Lung (tissue), 12 donors: ENCODE results near the gene GAB2. TPM values are rescaled to one million over a fixed set of nuclear protein-coding genes. Genes with fewer than 3 reads are reported as not detected.

Experiments used
- ATAC-seq: fragments of 200-7000 bp; cut with Tn5 transposase; one replicate; pipeline ENCODE4 v1.9.1; 2020; ENCODE audit warnings: moderate number of reproducible peaks; ENCODE audit not compliant: insufficient read depth, low FRiP score
- DNase-seq, 3 donors: peaks; one replicate each; pipeline ENCODE4 v3.0.0-alpha.2; 2013 to 2017
- H3K27ac ChIP-seq, 2 donors: one replicate each; pipeline ENCODE4 v1.5.1; 2013; ENCODE audit warnings: mild to moderate bottlenecking in 2 of 2, moderate library complexity in 2 of 2, control low read depth in 1 of 2, inconsistent platforms in 1 of 2, low read depth in 1 of 2, low read length in 1 of 2
- H3K27me3 ChIP-seq, 3 donors: one replicate each; pipeline ENCODE4 v1.5.1; 2013; ENCODE audit warnings: low read length in 2 of 3; ENCODE audit not compliant: control insufficient read depth in 3 of 3, insufficient read depth in 3 of 3
- H3K36me3 ChIP-seq, 4 donors: one replicate each; pipeline ENCODE4 v1.5.1; 2013; ENCODE audit warnings: low read length in 4 of 4, mild to moderate bottlenecking in 1 of 4, moderate library complexity in 1 of 4; ENCODE audit not compliant: control insufficient read depth in 4 of 4, insufficient read depth in 4 of 4
- H3K4me1 ChIP-seq, 5 donors: one replicate each; pipeline ENCODE4 v1.5.1; 2013; ENCODE audit warnings: low read length in 5 of 5, mild to moderate bottlenecking in 2 of 5, moderate library complexity in 1 of 5; ENCODE audit not compliant: control insufficient read depth in 5 of 5, insufficient read depth in 5 of 5
- H3K4me3 ChIP-seq: one replicate; pipeline ENCODE4 v1.5.1; 2013; ENCODE audit warnings: mild to moderate bottlenecking, control low read depth, moderate library complexity
- H3K9ac ChIP-seq, 2 donors: one replicate each; pipeline ENCODE4 v1.5.1; 2013; ENCODE audit warnings: low read length in 2 of 2, control low read depth in 1 of 2; ENCODE audit not compliant: insufficient read depth in 1 of 2
- H3K9me3 ChIP-seq, 4 donors: one replicate each; pipeline ENCODE4 v1.5.1; 2013; ENCODE audit warnings: low read length in 3 of 4, mild to moderate bottlenecking in 1 of 4, moderate library complexity in 1 of 4; ENCODE audit not compliant: control insufficient read depth in 4 of 4, insufficient read depth in 3 of 4
- CTCF ChIP-seq: IDR thresholded peaks from 2 replicates; pipeline ENCODE4 v1.5.1; 2012; ENCODE audit warnings: mild to moderate bottlenecking; ENCODE audit errors: control extremely low read depth, extremely low read depth
- WGBS, 2 donors: extraction: QIAGEN DNeasy Blood & Tissue Kit; methylation state at CpG; one replicate each; pipeline ENCODE4 v1.1.7; 2013; 5-methylcytosine and 5-hydroxymethylcytosine counted together
- polyA plus RNA-seq, 2 donors: library from polyadenylated mRNA; stranded (reverse); fragments of 200-250 nt; gene quantifications; one replicate each; pipeline ENCODE4 v1.2.1, GENCODE V29; 2013
- total RNA-seq, 2 donors: library from RNA; depleted of rRNA in 1 of 2; stranded (reverse); fragments of >200 nt in 1 of 2; gene quantifications; one replicate each; pipeline ENCODE4 v1.2.1, GENCODE V29; 2014 to 2021
- donor health status: control.
- donor health status: control.
- donor health status: Bipolar disorder and iron deficiency.
- donor health status: healthy.
- donor health status: DM: yes; HTN: yes; CAD: no.

GAB2 gene
- total and polyA plus RNA-seq, 4 donors = 17.8 to 47.9 (median 23.1) TPM

DNA sequence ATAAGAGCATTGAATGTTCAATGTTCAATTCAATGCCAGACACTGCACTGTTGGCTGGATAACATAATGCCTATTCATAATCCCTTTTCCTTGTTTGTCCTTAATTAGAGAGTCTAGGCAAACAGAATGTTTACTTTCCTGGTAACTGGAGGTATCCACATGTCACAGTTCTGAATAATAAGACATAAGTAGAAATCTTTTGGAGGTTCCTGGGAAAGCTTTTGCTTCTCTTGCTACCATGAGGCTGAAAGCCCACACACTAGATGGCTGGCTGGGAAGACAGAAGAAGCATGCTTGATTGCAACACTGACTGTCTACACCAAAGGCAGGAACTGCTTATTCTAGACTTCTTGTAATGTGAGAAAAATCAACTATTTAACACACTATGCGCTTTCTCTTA, 79.5 kb downstream of the GAB2 start:
- Histone ChIP-seq H3K36me3 (no peaks in the 10 kb centered on the region), H3K4me1 (peaks cover 0 to 17% (median 0%) of the 10 kb centered on the region in 5 donors), H3K9me3 (no peaks in the 10 kb centered on the region), H3K4me3 (no peak overlapping the region), H3K27me3 (no peaks in the 10 kb centered on the region), H3K27ac (no peak overlapping the region), H3K9ac (no peak overlapping the region)
- DNase-seq (no peak), ATAC-seq (no peak)
- no peak for TF ChIP-seq CTCF
- WGBS, 2 donors = 70 to 83% methylated on average over 1 of the region's 1 CpG

DNA sequence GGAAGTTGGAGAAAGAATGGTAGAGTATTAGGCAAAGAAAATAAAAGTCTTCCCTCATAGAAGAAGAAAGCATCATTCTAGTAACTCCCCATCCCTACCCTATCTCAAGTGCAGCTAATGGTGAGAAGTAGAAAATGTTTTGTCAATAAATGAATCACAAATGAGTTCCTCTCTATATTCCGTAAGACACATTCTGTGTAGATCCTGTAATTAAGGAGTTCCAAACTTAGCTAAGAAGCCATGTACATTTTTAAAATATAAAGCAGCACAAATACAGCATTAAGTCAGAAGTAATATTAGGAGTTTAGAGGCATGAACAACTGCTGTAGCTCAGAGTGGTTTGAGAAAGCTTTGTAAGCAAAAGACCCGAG, 80.1 kb downstream of the GAB2 start:
- H3K27me3 ChIP-seq = no peaks in the 10 kb centered on the region
- H3K9me3 ChIP-seq = no peaks in the 10 kb centered on the region
- H3K36me3 ChIP-seq = no peaks in the 10 kb centered on the region
- TF ChIP-seq CTCF = no peak
- DNase-seq = no peak
- H3K27ac ChIP-seq = no peak overlapping the region
- ATAC-seq = no peak
- peaks cover 0 to 17% (median 0%) of the 10 kb centered on the region in 5 donors for H3K4me1 ChIP-seq
- WGBS, 2 donors = 78 to 92% methylated on average over 2 of the region's 2 CpGs
- no peak overlapping the region for H3K9ac ChIP-seq
- H3K4me3 ChIP-seq = no peak overlapping the region

- ATAC-seq (no peak), DNase-seq (no peak)
- Histone ChIP-seq H3K9ac (no peak overlapping the region), H3K27me3 (no peaks in the 10 kb centered on the region), H3K4me1 (peaks cover 0 to 21% (median 0%) of the 10 kb centered on the region in 5 donors), H3K27ac (no peak overlapping the region), H3K4me3 (no peak overlapping the region), H3K36me3 (no peaks in the 10 kb centered on the region), H3K9me3 (no peaks in the 10 kb centered on the region)
- no peak for TF ChIP-seq CTCF
- 78 to 80% methylated on average over 4 of the region's 4 CpGs for WGBS, 2 donors
These were observed 80.6 kb downstream of the GAB2 start for GRCh38 chr11:78336877-78337553.

- Histone ChIP-seq H3K9ac (no peak overlapping the region), H3K9me3 (no peaks in the 10 kb centered on the region), H3K27me3 (no peaks in the 10 kb centered on the region), H3K36me3 (no peaks in the 10 kb centered on the region), H3K4me3 (no peak overlapping the region), H3K27ac (no peak overlapping the region), H3K4me1 (peaks cover 0 to 14% (median 0%) of the 10 kb centered on the region in 5 donors)
- no peak for TF ChIP-seq CTCF
- no peak for DNase-seq
- ATAC-seq = no peak
These were observed 83.5 kb downstream of the GAB2 start for GRCh38 chr11:78334109-78334508.
